ENCODE measurements around the gene FAM222A.
A peak's percentile ranks its signal among the peaks of the same experiment; 100 is the strongest.

FAM222A gene

DNA sequence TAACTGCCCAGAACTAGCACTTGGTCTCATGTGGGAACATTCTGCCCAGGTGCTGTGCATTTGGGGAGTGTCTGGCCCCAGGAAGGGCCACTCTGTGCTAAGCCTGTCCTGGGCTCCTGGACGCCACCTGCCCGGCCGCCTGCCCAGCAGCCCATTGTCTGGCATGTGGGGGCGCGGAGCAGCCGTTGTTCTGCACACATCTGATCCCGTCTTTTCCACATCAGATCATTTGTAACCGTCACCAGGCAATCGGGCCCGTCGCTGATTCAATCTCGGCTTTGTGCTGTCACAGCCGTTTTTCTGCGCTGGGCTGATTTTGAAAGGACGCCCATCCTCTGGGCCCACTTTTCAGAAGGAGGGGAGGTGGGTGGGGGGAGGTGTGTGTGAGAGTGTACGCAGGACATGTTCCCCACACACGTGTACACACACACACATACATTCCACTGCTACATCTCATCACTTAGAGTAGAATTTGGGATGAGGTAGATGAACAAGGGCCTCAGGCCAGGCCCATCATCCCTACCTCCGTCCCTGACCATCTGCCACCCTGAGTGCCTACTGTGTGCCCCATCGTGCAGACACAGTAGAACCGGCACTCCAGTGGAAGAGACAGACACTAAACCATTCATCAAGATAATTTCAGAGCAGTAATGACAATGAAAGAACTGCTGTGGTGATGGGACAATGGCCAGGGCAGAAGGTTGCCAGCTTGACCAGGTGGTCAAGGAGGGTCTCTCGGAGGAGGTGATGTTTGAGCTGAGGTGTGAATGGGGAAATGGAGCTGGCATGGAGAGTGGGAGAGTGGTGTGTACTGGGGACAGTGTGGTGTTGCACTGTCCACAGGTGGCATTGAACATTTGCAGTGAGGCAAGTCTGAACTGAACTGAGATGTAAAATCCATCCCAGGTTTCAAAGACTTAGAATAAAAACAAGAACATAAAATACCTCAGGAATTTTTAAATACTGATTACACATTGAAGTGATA lies 19.0 kb downstream of the FAM222A start:
- DNase-seq: no peak
- in situ Hi-C loops (cut with MboI; ENCODE audit: low pct_unique_long_range_greater_than_20kb, low sequenced_read_pairs): no loop called here

DNA sequence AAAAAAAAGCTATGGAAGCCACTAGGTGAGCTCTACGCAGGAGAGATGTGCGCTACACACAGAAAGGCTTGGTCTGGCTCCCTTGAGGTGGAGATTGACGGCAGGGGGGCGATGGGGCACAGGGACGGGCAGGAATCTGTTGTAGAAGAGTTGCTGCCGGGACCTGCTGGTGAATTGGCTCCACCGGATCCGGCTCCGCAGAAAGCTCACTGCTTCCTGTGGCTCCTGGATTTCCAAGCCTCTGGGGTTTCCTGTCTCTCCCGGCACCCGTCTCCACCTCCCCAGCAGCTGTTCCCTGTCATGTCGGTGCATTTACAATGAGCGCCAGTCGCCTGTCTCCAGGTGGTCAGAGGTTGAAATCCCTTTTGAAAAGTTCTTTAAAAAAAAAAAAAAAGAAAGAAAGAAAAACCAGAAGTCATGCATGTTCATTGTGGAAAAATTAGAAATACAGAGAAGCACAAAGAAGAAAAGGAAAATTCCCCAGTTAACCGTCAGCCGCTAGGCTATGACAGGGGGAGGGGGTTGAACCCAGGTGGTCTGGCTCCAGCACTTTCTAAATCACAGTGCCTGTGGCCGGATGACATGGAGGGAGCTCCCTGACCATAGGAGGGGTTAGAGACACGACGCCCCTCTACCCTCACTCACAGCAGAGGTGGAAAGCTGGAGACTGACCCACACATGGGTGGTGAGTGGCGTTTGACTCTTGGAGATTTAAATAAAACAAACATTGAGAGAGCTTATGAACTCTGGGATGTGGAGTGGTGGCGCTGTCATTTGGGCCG lies 20.8 kb downstream of the FAM222A start:
- in situ Hi-C loops (cut with MboI; ENCODE audit: low pct_unique_long_range_greater_than_20kb, low sequenced_read_pairs): no loop called here
- DNase-seq: no peak

DNA sequence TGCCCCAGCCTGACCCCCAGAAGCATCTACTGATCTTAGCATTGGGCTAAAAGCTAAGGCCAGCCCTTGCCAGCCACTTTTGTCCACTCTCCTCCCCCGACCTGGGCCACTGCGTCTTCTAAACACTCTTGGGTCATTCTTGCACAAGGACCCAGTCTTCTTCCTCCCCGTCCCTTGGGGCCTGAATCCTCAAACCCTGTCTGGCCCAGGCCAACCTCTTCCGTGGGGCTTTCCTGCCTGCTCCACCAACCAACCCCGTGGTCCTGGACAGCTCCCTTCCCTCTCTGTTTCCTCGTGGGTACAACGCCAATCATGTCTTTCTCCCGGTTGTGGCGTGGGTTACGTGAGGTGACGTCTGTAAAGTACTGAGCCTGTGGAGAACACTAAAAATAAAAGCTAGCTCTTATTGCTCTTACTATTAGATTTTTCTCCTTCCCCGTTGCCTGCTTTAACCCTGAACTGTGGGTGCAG lies 21.5 kb downstream of the FAM222A start:
- in situ Hi-C loops (cut with MboI; ENCODE audit: low pct_unique_long_range_greater_than_20kb, low sequenced_read_pairs): no loop called here
- no peak for DNase-seq

DNA sequence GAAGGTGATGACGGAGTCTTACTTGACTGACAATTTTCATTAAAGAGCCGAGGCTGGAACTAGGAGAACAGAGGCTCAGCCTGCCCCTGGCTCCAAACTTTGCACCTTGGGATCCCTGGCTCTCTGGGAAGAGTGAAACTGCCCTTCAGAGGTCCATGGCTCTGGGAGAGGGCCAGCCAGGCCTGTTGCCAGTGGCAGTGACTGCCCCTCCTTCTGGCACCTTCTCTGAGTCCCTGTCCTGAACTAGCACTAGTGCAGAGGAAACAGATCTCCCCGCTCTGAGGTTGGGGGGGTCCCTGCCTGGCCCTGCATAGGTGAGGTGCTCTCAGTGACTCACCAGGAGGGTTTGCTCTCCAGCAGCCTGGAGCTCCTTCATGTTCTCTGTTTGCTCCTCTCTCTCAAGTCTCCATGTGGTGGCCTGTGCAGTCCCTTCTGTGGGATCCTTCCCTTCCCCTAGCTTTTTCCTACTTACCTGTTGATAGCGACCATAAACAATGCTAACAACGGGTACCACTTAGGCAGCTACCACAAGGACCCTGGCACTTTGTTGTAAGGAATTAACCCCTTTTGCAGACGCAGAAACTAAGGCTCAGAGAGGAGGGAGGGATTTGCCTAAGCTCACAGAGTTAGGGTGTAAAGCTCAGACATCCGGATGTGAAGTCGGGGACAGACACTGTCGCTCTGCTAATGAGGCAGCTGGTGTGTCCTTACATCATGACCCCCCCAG lies 22.4 kb downstream of the FAM222A start:
- no peak for DNase-seq
- in situ Hi-C loops (cut with MboI; ENCODE audit: low pct_unique_long_range_greater_than_20kb, low sequenced_read_pairs): no loop called here

DNA sequence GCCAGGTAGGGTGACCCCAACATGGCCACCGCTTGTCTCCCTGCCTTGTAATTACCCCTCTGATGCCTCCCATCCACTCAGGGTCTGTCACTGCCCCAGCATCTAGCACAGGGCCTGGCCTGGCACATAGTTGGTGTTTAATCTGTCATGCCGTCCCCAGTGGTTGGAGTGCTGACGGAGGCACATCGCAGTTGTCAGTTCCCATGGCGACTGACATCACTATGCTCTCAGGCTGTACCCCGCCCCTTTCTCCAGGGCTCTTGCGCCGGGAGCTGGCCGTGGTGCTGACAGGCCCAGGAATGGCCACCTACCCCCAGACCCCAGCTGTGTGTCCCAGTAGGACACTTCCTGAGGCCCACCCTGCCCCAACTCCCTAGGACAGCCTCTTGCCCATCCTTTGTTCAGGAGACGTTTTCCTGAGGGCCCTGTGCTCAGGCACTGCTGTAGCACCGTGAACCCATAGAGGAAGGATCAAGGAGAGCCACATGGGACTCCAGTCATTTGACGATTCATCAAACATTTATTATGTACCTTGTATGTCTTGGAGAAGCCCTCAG lies 23.0 kb downstream of the FAM222A start:
- in situ Hi-C loops (cut with MboI; ENCODE audit: low pct_unique_long_range_greater_than_20kb, low sequenced_read_pairs): no loop called here
- DNase-seq: peak; percentile 30

DNA sequence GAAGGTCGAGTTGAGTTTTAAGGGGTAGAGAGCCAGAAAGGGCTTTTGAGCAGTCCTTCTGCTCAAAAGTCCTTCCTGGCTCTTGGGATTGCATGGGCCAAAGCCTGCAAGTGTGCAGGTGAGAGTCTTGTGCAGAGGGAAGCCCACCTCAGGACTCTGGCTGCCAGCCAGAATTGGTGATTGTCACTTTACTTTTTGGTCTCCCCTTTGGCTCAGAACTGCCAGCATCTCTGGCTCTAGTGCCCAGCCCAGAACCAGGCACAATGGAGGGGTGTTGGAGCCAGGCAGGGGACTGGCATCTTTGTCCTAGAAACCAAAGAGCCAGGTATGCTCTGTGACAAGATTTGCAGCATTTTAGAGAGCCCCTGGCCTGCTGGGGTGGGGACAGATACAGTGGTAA lies 23.5 kb downstream of the FAM222A start:
- DNase-seq: no peak
- in situ Hi-C loops (cut with MboI; ENCODE audit: low pct_unique_long_range_greater_than_20kb, low sequenced_read_pairs): no loop called here

DNA sequence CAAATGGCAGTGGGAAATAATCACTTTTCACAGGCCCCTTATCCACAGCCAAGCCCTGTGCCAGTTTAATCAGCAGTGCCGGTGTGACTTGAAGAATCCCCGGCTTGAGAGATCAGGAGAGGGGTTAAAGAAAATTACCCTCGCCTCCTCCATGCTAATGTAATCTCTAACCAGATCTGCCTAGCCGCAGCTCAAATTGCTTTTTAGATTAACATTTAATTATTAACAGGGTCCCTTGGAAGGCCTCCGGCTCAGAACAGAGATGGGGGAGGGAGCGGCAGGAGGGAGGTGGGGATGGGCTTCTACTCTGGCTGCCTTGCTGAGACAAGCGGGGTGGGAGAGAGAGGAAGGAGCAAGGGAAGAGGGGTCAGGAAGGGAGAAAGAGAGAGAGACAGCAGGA lies 24.0 kb downstream of the FAM222A start:
- DNase-seq: no peak
- in situ Hi-C loops (cut with MboI; ENCODE audit: low pct_unique_long_range_greater_than_20kb, low sequenced_read_pairs): no loop called here

DNA sequence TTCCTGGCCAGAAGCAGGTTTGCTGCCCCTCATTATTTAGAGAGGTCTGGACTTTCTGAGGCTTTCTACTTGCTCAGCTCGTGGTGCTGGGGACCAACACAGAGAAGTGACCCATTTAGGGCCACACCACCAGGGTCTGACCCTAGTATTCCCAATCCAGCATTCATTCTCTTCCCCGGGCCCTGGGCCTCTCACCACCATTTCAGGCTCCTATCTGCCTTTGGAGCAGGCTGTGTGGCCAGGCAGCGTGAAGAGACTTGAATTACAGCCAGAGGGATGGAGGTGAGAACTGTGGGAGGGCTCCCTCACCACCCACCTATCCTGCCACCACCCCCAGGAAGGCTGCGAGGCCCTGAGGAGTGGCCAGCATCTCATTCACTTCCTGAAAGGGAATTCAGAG lies 24.6 kb downstream of the FAM222A start:
- DNase-seq: no peak
- in situ Hi-C loops (cut with MboI; ENCODE audit: low pct_unique_long_range_greater_than_20kb, low sequenced_read_pairs): no loop called here

DNA sequence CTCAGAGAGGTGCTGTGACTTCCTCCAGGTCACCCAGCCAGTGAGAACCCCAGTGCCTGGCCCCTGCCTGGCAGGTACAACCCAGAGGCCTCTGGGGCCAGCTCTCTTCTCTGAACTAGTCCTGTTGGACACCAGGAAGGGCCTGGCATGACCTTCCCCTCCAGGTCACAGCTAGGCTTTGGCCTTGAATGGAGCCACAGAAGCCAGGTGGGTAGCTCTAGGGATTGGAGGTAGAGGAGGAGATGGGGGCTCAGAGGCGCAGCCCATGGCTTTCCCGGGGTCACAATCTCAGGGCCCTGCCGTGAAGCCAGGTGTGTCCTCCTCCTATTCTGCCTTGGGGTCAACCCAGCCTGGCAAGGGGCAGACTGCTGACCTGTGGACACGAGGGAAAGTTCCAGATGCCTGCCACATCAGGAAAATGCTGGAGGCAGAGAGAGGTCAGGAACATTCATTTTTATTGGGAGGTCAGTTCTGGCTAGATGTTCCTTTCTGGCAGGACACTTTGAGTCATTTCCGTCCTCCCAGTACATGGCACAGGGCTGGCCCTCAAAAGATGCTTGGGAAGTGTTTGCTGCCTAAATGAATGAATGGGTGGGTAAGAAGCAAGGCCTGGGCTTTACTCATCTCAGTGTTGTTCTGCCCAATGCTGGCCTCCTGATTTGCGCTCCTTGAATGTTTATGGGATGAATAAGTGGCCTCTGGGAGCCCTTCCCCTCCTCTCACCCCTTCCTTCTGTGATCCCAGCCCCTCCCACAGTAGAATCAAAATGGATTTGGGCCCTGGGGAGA lies 25.4 kb downstream of the FAM222A start:
- in situ Hi-C loops (cut with MboI; ENCODE audit: low pct_unique_long_range_greater_than_20kb, low sequenced_read_pairs): no loop called here
- no peak for DNase-seq

DNA sequence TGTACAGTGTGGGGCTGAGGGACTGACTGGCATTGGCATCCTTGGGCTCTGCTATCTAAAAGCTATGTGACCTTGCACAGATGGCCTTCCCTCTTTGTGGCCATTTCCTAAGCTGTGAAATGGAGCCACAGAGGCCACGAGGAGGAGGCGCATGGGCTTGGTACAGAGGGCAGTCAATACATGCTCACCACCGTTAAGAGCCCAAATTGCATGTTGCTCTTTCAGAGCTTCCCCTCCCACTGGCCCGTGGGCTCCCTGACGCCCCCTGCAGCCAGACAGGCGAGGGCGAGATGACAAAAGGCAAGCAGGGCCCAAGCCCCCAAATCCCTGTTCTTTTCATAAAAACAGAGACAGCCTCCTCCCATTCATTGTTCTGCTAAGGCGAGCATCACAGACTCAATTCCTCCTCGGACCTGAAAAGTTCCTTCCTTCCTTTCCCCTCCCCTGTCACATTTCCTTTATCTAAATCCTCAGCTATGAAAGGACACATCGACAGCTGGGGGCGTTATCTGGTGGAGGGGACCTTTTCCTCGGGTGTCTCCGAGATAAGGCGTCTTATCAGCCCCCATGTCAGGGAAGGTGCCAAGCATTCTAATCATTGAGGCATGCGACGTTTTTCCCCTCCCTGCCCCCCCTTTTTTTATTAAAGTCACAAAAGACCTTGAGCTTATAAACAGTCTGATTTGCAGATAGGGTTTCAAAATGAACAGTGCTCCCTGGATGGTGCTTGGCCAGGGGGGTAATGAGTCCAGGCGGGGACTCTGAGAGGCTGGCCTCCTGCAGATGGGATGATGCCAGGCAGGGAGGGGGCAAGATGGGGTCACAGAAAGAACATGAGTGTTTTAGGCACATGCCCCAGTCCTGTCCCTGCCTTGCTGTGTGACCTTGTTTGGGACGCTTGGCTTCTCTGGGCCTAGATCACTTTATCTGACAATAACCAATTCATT lies 26.4 kb downstream of the FAM222A start:
- in situ Hi-C loops (cut with MboI; ENCODE audit: low pct_unique_long_range_greater_than_20kb, low sequenced_read_pairs): no loop called here
- DNase-seq: peak; percentile 28

DNA sequence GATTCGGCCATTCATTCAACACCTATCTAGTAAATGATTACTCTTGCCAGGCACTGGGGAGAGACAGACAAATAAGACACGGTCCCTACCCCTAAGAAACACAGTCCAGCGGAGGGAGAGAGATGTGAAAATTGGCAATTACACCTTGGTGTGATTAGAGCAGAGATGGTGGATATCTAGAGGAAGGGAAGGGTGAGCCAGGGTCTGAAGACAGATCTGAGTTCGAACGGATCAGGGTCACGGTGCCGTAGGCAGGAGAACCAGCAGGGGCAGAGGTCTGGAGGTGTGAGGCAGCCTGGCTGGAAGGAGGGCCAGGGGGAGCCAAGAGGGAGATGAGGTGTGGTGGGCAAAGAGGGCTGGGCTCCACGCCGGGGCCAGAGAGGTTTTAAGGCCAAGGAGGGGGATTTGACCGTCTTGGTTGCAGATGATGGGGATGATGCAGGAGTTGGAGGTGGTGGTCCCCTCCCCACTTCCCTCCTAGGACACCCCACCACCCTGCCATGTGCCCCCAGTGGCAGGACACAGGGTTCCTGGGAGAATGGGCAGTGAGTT lies 27.1 kb downstream of the FAM222A start:
- no peak for DNase-seq
- in situ Hi-C loops (cut with MboI; ENCODE audit: low pct_unique_long_range_greater_than_20kb, low sequenced_read_pairs): no loop called here

DNA sequence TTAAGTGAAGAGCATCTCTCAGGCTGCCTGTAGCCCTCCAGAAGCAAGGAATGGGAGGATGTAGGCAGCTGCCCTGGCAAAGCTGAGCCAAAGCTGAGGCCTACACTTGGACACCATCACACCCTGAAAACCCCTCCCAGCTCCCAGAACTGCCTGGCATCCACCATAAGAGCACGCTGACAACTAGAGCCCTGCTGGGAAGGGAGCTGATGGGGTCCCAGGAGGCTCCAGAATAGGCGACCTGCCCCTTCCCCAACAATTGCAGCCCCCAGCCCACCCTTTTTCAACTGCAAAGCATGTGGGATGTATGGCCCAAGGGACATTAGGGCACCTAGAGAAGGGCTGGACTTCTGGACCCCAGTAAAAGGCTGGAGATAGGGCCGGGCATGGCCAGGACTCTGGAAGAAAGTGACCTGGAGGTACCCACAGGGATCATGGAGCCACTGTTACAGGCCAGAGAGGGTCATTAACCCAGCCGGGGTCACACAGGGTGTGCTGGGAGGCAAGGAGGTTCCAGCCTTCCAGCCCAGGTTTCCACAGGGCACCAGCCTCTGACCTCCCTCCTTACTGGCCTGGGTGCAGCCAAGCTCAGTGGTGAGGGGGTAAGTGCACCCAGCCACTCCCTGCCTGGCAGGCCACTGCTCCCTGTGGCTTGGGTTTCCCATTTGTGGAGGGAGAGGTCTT lies 27.8 kb downstream of the FAM222A start:
- DNase-seq: no peak
- in situ Hi-C loops (cut with MboI; ENCODE audit: low pct_unique_long_range_greater_than_20kb, low sequenced_read_pairs): no loop called here

DNA sequence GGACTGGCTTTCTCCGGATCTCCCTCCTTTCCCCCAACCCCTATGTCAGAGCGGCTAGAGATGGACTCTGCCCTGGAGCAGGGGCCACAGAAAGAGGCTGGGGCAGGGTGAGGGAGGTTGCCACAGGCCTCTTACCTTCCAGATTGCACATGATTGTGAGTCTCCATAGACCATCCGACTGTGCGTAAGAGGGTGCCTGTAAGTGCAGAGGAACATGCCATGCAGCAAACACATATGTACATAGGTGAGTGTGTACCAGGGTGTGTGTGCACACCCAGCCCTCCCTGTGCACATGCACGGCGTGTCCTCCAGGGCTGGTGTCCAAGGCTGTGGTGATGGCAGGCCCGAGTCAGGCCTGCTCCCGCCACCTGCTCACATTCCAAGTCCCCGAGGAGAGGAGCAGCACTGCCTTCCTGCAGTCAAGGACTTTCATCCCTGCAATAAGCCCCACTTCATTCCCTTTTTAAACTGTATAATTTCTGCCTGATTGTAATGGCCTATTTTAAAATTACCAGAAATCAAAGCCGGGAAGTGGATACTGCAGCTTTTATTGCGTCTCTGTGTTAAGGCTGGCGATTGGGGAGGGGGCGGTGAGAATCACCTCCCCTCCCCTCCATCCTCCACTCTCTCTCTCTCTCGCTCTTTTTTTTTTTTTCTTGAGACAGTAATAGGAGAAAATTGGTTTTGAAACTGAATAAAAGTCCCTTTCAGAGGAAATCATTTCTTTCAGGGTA lies 28.5 kb downstream of the FAM222A start:
- in situ Hi-C loops (cut with MboI; ENCODE audit: low pct_unique_long_range_greater_than_20kb, low sequenced_read_pairs): no loop called here
- no peak for DNase-seq

DNA sequence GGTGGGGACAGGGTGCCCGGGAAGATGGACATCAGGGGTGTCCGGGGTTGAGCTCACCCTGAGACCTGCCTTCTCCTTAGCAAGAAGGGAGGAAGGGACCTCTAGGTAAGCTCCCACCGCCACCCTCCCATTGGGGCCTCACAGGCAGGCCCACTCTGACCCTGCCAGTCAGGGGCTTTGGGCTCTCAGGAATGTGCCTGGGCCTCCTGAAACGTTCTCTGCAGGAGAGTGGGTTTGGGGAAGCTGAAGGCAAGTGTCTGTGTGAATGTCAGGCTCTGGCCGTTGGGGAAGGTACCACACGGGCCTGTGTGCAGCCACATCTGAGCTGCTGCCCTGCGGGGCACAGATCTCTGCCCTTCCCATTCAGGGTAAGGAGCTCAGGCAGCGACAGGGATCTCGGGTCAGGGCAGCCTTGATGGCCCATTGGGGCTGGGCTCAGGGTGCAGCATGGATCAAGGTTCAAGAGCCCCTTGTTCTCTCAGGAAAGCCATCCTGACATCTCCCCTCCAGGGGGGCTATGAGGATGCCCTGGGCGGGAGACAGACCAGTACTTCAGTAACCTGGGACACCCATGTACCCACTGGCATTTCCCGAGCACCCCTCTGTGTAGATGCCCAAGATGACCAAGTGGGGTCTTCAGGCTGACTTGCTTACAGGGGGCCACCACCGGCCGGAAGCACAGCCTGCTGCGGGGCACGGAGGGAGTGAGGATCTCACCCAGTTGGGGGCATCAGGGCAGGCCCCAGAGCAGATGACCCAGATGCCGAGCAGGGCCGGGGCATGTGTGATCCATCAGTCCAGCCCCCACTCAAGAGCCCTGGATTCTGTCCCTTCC lies 29.7 kb downstream of the FAM222A start:
- in situ Hi-C loops (cut with MboI; ENCODE audit: low pct_unique_long_range_greater_than_20kb, low sequenced_read_pairs): no loop called here
- no peak for DNase-seq

DNA sequence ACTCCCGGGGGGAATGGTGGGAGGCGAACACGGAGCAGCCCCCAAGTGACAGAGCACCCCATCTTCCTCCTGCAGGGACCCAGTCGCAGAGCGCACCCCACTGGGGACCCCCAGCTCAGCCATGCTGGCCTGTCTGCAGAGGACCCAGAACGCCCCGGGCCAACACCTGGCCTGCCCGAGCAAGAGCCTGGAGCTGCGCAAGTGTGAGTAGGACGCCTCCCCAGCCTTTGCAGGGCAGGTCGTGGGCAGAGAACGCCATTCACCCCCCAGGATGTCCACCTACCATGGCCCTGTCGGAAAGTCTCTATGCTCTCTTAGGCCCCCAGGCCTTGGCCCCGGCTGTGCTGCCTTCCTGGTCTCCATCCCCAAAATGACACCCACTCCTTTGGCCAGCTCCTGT lies 30.4 kb downstream of the FAM222A start:
- in situ Hi-C loops (cut with MboI; ENCODE audit: low pct_unique_long_range_greater_than_20kb, low sequenced_read_pairs): no loop called here
- no peak for DNase-seq
